Neural cell (in vitro differentiated cells): ENCODE measurements around the gene PKHD1. TPM values are rescaled to one million over a fixed set of nuclear protein-coding genes. Genes with fewer than 3 reads are reported as not detected.
A peak's percentile ranks its signal among the peaks of the same experiment; 100 is the strongest.

ENCODE experiments used
- H2AFZ ChIP-seq: fragments of 200-600, 300-800 bp; sonication (generic), shearing (Covaris generic); 2 replicates; pipeline ENCODE4 v1.6.0; 2014; ENCODE audit warnings: low read depth, mild to moderate bottlenecking, antibody characterized with exemption, low read length, moderate library complexity
- H3F3A ChIP-seq: fragments of 200-600 bp; shearing (Covaris generic); 2 replicates; pipeline ENCODE4 v1.6.1; 2016; ENCODE audit warnings: mild to moderate bottlenecking, moderate library complexity, mixed read lengths, antibody characterized with exemption, low read length; ENCODE audit not compliant: insufficient read depth, poor library complexity, severe bottlenecking
- H3K27ac ChIP-seq: fragments of 200-600, 300-800 bp; sonication (generic), shearing (Covaris generic); 2 replicates; pipeline ENCODE4 v1.5.1; 2014; ENCODE audit warnings: mild to moderate bottlenecking, low read length, moderate library complexity
- H3K27me3 ChIP-seq: fragments of 300-800, 200-600 bp; sonication (generic), shearing (Covaris generic); 2 replicates; pipeline ENCODE4 v1.6.0; 2014; ENCODE audit warnings: mild to moderate bottlenecking, low read depth, low read length, moderate library complexity; ENCODE audit not compliant: insufficient read depth
- H3K36me3 ChIP-seq: fragments of 300-800, 200-600 bp; sonication (generic), shearing (Covaris generic); 2 replicates; pipeline ENCODE4 v1.5.1; 2014; ENCODE audit warnings: mild to moderate bottlenecking, antibody characterized with exemption, low read length, moderate library complexity; ENCODE audit not compliant: insufficient read depth
- H3K4me2 ChIP-seq: fragments of 300-800, 200-600 bp; sonication (generic), shearing (Covaris generic); 2 replicates; pipeline ENCODE4 v1.6.0; 2014; ENCODE audit warnings: mild to moderate bottlenecking, low read length
- H3K4me3 ChIP-seq: fragments of 300-800, 200-600 bp; sonication (generic), shearing (Covaris generic); 2 replicates; pipeline ENCODE4 v1.5.1; 2014; ENCODE audit warnings: mild to moderate bottlenecking, low read length, moderate library complexity
- H3K79me2 ChIP-seq: fragments of 200-600 bp; shearing (Covaris generic); replicated peaks from 2 replicates; pipeline ENCODE4 v1.6.0; 2014; ENCODE audit warnings: mild to moderate bottlenecking, low read length, moderate library complexity; ENCODE audit not compliant: insufficient read depth
- H3K9ac ChIP-seq: fragments of 300-800, 200-600 bp; sonication (generic), shearing (Covaris generic); 2 replicates; pipeline ENCODE4 v1.6.1; 2016; ENCODE audit warnings: mild to moderate bottlenecking, low read length, mixed read lengths
- H3K9me2 ChIP-seq: fragments of 200-600 bp; shearing (Covaris generic); 2 replicates; pipeline ENCODE4 v1.6.1; 2016; ENCODE audit warnings: mild to moderate bottlenecking, low read length, mixed read lengths; ENCODE audit not compliant: insufficient read depth
- H3K9me3 ChIP-seq: fragments of 200-600, 300-800 bp; sonication (generic), shearing (Covaris generic); 2 replicates; pipeline ENCODE4 v1.6.1; 2016; ENCODE audit warnings: mild to moderate bottlenecking, mixed run types, low read length, moderate library complexity, mixed read lengths
- H4K20me1 ChIP-seq: fragments of 200-600 bp; shearing (Covaris generic); 2 replicates; pipeline ENCODE4 v1.6.1; 2016; ENCODE audit warnings: mild to moderate bottlenecking, mixed run types; ENCODE audit not compliant: insufficient read depth
- EP300 ChIP-seq: fragments of 450-650 bp; conservative IDR thresholded peaks from 2 replicates; pipeline ENCODE4 v1.6.1; 2014; ENCODE audit warnings: antibody characterized with exemption, mild to moderate bottlenecking, moderate library complexity; ENCODE audit not compliant: poor library complexity, severe bottlenecking
- EZH2 ChIP-seq: fragments of 200-600, 300-800 bp; shearing (Covaris generic), sonication (generic); IDR thresholded peaks from 2 replicates; pipeline ENCODE4 v1.6.1; 2014; ENCODE audit warnings: antibody characterized with exemption, low read length, borderline replicate concordance, mild to moderate bottlenecking; ENCODE audit not compliant: insufficient read depth, poor library complexity, severe bottlenecking
- MXI1 ChIP-seq: fragments of 450-650 bp; conservative IDR thresholded peaks from 2 replicates; pipeline ENCODE4 v1.6.1; 2014; ENCODE audit warnings: antibody characterized with exemption, mild to moderate bottlenecking; ENCODE audit not compliant: poor library complexity, severe bottlenecking
- POLR2AphosphoS5 ChIP-seq: IDR thresholded peaks from 2 replicates; pipeline ENCODE4 v1.6.1; 2012
- RAD21 ChIP-seq: fragments of 450-650 bp; conservative IDR thresholded peaks from 2 replicates; pipeline ENCODE4 v1.6.1; 2014; ENCODE audit warnings: antibody characterized with exemption, mild to moderate bottlenecking, moderate library complexity
- REST ChIP-seq: IDR thresholded peaks from 2 replicates; pipeline ENCODE4 v1.6.1; 2012; ENCODE audit warnings: borderline replicate concordance
- SMC3 ChIP-seq: fragments of 450-650 bp; conservative IDR thresholded peaks from 2 replicates; pipeline ENCODE4 v1.6.1; 2014; ENCODE audit warnings: antibody characterized with exemption, mild to moderate bottlenecking, moderate library complexity; ENCODE audit not compliant: poor library complexity
- TAF1 ChIP-seq: IDR thresholded peaks from 2 replicates; pipeline ENCODE4 v1.6.1; 2012; ENCODE audit warnings: low read depth
- polyA plus RNA-seq: library from polyadenylated mRNA; depleted of rRNA; stranded (reverse); fragments of >200 nt; gene quantifications from 2 replicates; pipeline ENCODE4 v1.2.3, GENCODE V29; 2014
- TF ChIP-seq, protein P1 (sequence below): fragments of 450-650 bp; IDR thresholded peaks from 2 replicates; pipeline ENCODE4 v1.5.1; 2014; ENCODE audit warnings: antibody characterized with exemption, mild to moderate bottlenecking, moderate library complexity; ENCODE audit not compliant: poor library complexity, severe bottlenecking

The PKHD1 gene
- polyA plus RNA-seq, 1 donor from 2014 or later = not detected

DNA sequence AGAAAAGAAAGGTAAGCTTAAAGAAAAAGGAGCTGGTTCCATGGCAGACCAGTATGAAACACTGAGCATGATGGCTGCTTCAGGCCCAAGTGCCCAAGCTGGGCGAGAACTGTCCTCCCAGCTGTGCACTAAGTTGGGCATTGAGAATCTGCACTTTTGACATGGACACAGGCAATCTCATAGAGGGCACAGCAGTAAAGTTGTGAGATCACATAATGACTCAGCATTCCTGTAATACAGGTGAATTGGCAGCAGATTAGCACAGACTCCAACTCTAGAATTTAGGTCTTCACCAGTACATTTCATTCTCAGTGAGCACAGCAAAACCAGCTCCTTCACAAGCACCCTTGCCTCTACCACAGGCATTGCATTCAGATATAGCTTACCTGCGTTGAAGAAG is 343.4 kb downstream of the PKHD1 start:
- H3K4me2 ChIP-seq = no peak overlapping the region
- no peak overlapping the region for H3K9ac ChIP-seq
- H3F3A ChIP-seq = no peaks in the 10 kb centered on the region
- H2AFZ ChIP-seq = no peak overlapping the region
- TF ChIP-seq EP300 = no peak
- no peak for TF ChIP-seq EZH2
- TF ChIP-seq RAD21 = no peak
- TF ChIP-seq TAF1 = no peak
- TF ChIP-seq MXI1 = no peak
- no peak for TF ChIP-seq POLR2AphosphoS5
- TF ChIP-seq, protein P1, sequence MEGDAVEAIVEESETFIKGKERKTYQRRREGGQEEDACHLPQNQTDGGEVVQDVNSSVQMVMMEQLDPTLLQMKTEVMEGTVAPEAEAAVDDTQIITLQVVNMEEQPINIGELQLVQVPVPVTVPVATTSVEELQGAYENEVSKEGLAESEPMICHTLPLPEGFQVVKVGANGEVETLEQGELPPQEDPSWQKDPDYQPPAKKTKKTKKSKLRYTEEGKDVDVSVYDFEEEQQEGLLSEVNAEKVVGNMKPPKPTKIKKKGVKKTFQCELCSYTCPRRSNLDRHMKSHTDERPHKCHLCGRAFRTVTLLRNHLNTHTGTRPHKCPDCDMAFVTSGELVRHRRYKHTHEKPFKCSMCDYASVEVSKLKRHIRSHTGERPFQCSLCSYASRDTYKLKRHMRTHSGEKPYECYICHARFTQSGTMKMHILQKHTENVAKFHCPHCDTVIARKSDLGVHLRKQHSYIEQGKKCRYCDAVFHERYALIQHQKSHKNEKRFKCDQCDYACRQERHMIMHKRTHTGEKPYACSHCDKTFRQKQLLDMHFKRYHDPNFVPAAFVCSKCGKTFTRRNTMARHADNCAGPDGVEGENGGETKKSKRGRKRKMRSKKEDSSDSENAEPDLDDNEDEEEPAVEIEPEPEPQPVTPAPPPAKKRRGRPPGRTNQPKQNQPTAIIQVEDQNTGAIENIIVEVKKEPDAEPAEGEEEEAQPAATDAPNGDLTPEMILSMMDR = no peak
- TF ChIP-seq SMC3 = no peak
- no peak for TF ChIP-seq REST
- H3K4me3 ChIP-seq = no peak overlapping the region
- H3K9me3 ChIP-seq = no peaks in the 10 kb centered on the region
- H3K27me3 ChIP-seq = no peaks in the 10 kb centered on the region
- no peaks in the 10 kb centered on the region for H4K20me1 ChIP-seq
- no peak overlapping the region for H3K27ac ChIP-seq
- no peaks in the 10 kb centered on the region for H3K9me2 ChIP-seq
- H3K36me3 ChIP-seq = no peaks in the 10 kb centered on the region
- no peaks in the 10 kb centered on the region for H3K79me2 ChIP-seq

GRCh38 chr6:51740658-51741057 is 346.8 kb downstream of the PKHD1 start:
- TF ChIP-seq EZH2 (no peak), EP300 (no peak), POLR2AphosphoS5 (peak; percentile 17), TAF1 (no peak)
- Histone ChIP-seq H3K4me2 (no peak overlapping the region), H3K27ac (no peak overlapping the region), H3F3A (no peaks in the 10 kb centered on the region), H3K79me2 (no peaks in the 10 kb centered on the region), H3K9me3 (no peaks in the 10 kb centered on the region), H3K36me3 (no peaks in the 10 kb centered on the region), H2AFZ (no peak overlapping the region), H4K20me1 (no peaks in the 10 kb centered on the region), H3K9ac (no peak overlapping the region), H3K9me2 (no peaks in the 10 kb centered on the region), H3K4me3 (no peak overlapping the region), H3K27me3 (no peaks in the 10 kb centered on the region)
